ENCODE results near the gene MTSS2.

MTSS2 gene

DNA sequence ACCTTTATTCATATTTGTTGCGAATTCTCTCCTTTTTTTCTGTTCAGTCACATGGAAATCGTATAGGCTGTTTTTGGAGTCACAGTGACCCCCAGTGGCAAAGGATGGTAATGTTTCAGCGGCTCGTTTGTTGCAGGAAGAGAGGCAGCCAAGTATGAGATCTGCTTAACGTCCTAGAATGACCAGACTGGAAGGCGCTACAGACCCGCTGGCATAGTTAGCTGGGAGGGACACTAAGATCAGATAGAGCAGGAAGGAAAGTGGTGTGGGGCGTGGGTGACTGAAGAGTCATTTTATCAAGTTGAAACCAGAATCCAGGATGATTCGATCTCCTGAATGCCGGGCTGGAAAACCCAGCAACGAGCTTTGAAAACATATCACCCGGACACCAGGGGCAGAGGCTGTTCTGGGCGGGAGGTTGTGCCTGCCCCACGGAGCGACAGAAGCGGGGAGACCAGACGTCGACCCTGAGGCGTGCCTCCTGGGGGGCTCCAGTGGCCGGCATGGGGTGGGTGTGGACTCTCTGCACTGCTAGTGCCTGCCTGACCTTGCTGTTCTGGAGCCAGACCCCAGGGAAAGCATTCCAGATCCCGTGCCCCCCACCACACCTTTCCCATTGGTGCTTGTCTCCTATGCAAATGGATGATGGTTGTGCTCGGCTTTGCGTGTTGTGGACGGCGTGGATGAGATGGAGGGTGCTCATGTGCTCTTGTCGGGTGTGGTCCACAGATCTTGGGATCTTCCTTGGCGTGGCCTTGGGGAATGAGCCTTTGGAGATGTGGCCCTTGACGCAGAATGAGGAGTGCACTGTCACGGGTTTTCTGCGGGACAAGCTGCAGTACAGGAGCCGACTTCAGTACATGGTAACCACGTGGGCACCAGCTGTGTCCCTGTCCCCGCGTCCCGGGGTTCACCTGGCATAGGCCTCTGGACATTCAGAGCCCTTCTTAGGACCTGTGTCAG is 31.8 kb downstream of the MTSS2 start (continued):
- TF ChIP-seq ZNF394 (tag by site-specific recombination; IDR thresholded peaks at IDR 0.05; ENCODE audit: borderline replicate concordance), result no peak
- TF ChIP-seq ZNF146 (tag by site-specific recombination; IDR thresholded peaks at IDR 0.05), result no peak
- no peak for TF ChIP-seq ZNF114 (tag by site-specific recombination; IDR thresholded peaks at IDR 0.05)
- TF ChIP-seq KLF9 (tag by site-specific recombination; IDR thresholded peaks at IDR 0.05; ENCODE audit: low read depth), result 0 out of 2 replicates have a peak, but pooled peaks have one; percentile 23
- TF ChIP-seq ZNF558 (tag by site-specific recombination; IDR thresholded peaks at IDR 0.05), result no peak
- 0 out of 2 replicates have a peak, but pooled peaks have one; percentile 33 for TF ChIP-seq ZNF335 (tag by site-specific recombination; conservative IDR thresholded peaks at IDR 0.05)

DNA sequence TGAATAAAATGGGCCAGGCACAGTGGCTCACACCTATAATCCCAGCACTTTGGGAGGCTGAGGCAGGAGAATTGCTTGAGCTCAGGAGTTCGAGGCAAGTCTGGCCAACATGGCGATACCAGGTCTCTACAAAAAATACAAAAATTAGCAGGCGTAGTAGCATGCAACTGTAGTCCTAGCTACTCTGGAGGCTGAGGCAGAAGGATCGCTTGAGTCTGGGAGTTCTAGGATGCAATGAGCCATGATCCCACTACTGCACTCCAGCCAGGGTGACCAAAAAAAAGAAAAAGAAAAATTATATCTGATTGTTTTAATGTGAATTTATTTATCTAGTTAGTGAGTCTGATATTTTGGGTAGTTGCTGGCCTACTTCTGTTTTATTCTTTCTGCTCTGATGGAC is 32.4 kb downstream of the MTSS2 start:
- Histone ChIP-seq H3K9me3 (ENCODE audit: control insufficient read depth, insufficient read depth, low read depth, low read length) (no peaks in the 10 kb centered on the region), H3K36me3 (ENCODE audit: control insufficient read depth in 2 of 2, insufficient read depth in 1 of 2, low read length in 2 of 2) (no peaks in the 10 kb centered on the region), H3K4me3 (ENCODE audit: low read depth, low read length) (no peak overlapping the region), H3K4me1 (ENCODE audit: control insufficient read depth, insufficient read depth, low read length) (no peaks in the 10 kb centered on the region), H3K27ac (ENCODE audit: extremely low read depth, low read depth, low read length) (no peak overlapping the region)
- ChIA-PET POLR2A (interaction anchor here (0.6 to 1.0 kb wide), 2 partner anchors 9 to 150 kb away, joined by 3 to 8 read pairs; no protein-coding TSS in a partner anchor), CTCF (interaction anchor here (0.6 to 4.2 kb wide), 22 partner anchors 9 to 1806 kb away, joined by 3 to 27 read pairs (median 4); no protein-coding TSS in a partner anchor)
- TF ChIP-seq, protein P1, sequence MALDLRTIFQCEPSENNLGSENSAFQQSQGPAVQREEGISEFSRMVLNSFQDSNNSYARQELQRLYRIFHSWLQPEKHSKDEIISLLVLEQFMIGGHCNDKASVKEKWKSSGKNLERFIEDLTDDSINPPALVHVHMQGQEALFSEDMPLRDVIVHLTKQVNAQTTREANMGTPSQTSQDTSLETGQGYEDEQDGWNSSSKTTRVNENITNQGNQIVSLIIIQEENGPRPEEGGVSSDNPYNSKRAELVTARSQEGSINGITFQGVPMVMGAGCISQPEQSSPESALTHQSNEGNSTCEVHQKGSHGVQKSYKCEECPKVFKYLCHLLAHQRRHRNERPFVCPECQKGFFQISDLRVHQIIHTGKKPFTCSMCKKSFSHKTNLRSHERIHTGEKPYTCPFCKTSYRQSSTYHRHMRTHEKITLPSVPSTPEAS (tag by site-specific recombination; IDR thresholded peaks at IDR 0.05), result no peak
- TF ChIP-seq ZNF335 (tag by site-specific recombination; conservative IDR thresholded peaks at IDR 0.05), result peak; percentile 6; the same call in 1 of the 2 replicates

GRCh38 chr16:70652322-70652721 is 33.5 kb downstream of the MTSS2 start:
- Histone ChIP-seq H3K4me1 (ENCODE audit: control insufficient read depth, insufficient read depth, low read length) (no peaks in the 10 kb centered on the region), H3K9me3 (ENCODE audit: control insufficient read depth, insufficient read depth, low read depth, low read length) (no peaks in the 10 kb centered on the region), H3K36me3 (ENCODE audit: control insufficient read depth in 2 of 2, insufficient read depth in 1 of 2, low read length in 2 of 2) (no peaks in the 10 kb centered on the region), H3K4me3 (ENCODE audit: low read depth, low read length) (no peak overlapping the region), H3K27ac (ENCODE audit: extremely low read depth, low read depth, low read length) (no peak overlapping the region)
- no peak for TF ChIP-seq ZNF221 (tag by site-specific recombination; IDR thresholded peaks at IDR 0.05; ENCODE audit: borderline replicate concordance)
- no peak for TF ChIP-seq ZNF174 (tag by site-specific recombination; IDR thresholded peaks at IDR 0.05)
- no peak for TF ChIP-seq ZNF146 (tag by site-specific recombination; IDR thresholded peaks at IDR 0.05)
- TF ChIP-seq, protein P2, sequence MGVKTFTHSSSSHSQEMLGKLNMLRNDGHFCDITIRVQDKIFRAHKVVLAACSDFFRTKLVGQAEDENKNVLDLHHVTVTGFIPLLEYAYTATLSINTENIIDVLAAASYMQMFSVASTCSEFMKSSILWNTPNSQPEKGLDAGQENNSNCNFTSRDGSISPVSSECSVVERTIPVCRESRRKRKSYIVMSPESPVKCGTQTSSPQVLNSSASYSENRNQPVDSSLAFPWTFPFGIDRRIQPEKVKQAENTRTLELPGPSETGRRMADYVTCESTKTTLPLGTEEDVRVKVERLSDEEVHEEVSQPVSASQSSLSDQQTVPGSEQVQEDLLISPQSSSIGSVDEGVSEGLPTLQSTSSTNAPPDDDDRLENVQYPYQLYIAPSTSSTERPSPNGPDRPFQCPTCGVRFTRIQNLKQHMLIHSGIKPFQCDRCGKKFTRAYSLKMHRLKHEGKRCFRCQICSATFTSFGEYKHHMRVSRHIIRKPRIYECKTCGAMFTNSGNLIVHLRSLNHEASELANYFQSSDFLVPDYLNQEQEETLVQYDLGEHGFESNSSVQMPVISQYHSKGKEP (tag by site-specific recombination; IDR thresholded peaks at IDR 0.05), result no peak
- TF ChIP-seq ZNF776 (tag by site-specific recombination; IDR thresholded peaks at IDR 0.05; ENCODE audit: borderline replicate concordance), result no peak
- TF ChIP-seq ZNF610 (tag by site-specific recombination; IDR thresholded peaks at IDR 0.05; ENCODE audit: borderline replicate concordance), result no peak
- TF ChIP-seq ZNF140 (tag by site-specific recombination; IDR thresholded peaks at IDR 0.05), result no peak
- TF ChIP-seq ZNF2 (tag by site-specific recombination; IDR thresholded peaks at IDR 0.05), result no peak
- TF ChIP-seq GFI1B (tag by site-specific recombination; IDR thresholded peaks at IDR 0.05), result no peak
- no peak for TF ChIP-seq ZNF335 (tag by site-specific recombination; conservative IDR thresholded peaks at IDR 0.05)
- no peak for TF ChIP-seq ZNF394 (tag by site-specific recombination; IDR thresholded peaks at IDR 0.05; ENCODE audit: borderline replicate concordance)
- TF ChIP-seq, protein P3, sequence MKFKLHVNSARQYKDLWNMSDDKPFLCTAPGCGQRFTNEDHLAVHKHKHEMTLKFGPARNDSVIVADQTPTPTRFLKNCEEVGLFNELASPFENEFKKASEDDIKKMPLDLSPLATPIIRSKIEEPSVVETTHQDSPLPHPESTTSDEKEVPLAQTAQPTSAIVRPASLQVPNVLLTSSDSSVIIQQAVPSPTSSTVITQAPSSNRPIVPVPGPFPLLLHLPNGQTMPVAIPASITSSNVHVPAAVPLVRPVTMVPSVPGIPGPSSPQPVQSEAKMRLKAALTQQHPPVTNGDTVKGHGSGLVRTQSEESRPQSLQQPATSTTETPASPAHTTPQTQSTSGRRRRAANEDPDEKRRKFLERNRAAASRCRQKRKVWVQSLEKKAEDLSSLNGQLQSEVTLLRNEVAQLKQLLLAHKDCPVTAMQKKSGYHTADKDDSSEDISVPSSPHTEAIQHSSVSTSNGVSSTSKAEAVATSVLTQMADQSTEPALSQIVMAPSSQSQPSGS (tag by site-specific recombination; IDR thresholded peaks at IDR 0.05; ENCODE audit: low read depth), result no peak
- no peak for TF ChIP-seq ZIC2 (tag by site-specific recombination; IDR thresholded peaks at IDR 0.05)
- CTCF ChIA-PET, result interaction anchor here (0.5 to 4.2 kb wide), 13 partner anchors 13 to 658 kb away, joined by 3 to 27 read pairs (median 3); no protein-coding TSS in a partner anchor
- POLR2A ChIA-PET, result interaction anchor here (1.0 kb wide), 1 partner anchor 10 kb away, joined by 3 read pairs; no protein-coding TSS in a partner anchor
